Measurements from ENCODE around the gene ELK4.
A peak's percentile ranks its signal among the peaks of the same experiment; 100 is the strongest.

The ELK4 gene

GRCh38 chr1:205631768-205632668 lies at the start of gene ELK4:
ELK4 (minus strand) TSS chr1:205632011; CDS start chr1:205623882, 8,129 bp downstream.
- no peaks in the 10 kb centered on the region for H3K9me3 ChIP-seq (ENCODE audit: control insufficient read depth in 2 of 2, low read length in 2 of 2)

GRCh38 chr1:205681364-205681763 lies 49.6 kb upstream of the ELK4 start:
- no peaks in the 10 kb centered on the region for H3K9me3 ChIP-seq (ENCODE audit: control insufficient read depth in 2 of 2, low read length in 2 of 2)
- H3K27me3 ChIP-seq (ENCODE audit: control insufficient read depth in 2 of 2, insufficient read depth in 2 of 2, low read length in 2 of 2): no peaks in the 10 kb centered on the region
- no peak overlapping the region for H3K27ac ChIP-seq (ENCODE audit: low read depth in 2 of 2, low read length in 2 of 2)
- H3K4me1 ChIP-seq (ENCODE audit: control insufficient read depth in 2 of 2, insufficient read depth in 2 of 2, low read length in 2 of 2): peaks cover 21 to 23% of the 10 kb centered on the region in 2 donors
- no peaks in the 10 kb centered on the region for H3K36me3 ChIP-seq (ENCODE audit: control insufficient read depth in 2 of 2, insufficient read depth in 2 of 2, low read length in 2 of 2)
- no peak overlapping the region for H3K9ac ChIP-seq (ENCODE audit: low read depth in 1 of 2, low read length in 2 of 2)
- H3K4me3 ChIP-seq (ENCODE audit: low read length in 2 of 2): no peak overlapping the region

More at GRCh38 chr1:205631768-205632668, at the start of gene ELK4:
- Histone ChIP-seq H3K36me3 (ENCODE audit: control insufficient read depth in 2 of 2, insufficient read depth in 2 of 2, low read length in 2 of 2) (peaks cover 0 to 6% of the 10 kb centered on the region in 2 donors), H3K4me3 (ENCODE audit: low read length in 2 of 2) (peak within 1 kb of the TSS; percentile 84 to 89), H3K27ac (ENCODE audit: low read depth in 2 of 2, low read length in 2 of 2) (peak within 1 kb of the TSS; percentile 95 to 97), H3K27me3 (ENCODE audit: control insufficient read depth in 2 of 2, insufficient read depth in 2 of 2, low read length in 2 of 2) (no peaks in the 10 kb centered on the region), H3K9ac (ENCODE audit: low read depth in 1 of 2, low read length in 2 of 2) (peak within 1 kb of the TSS; percentile 89 to 91), H3K4me1 (ENCODE audit: control insufficient read depth in 2 of 2, insufficient read depth in 2 of 2, low read length in 2 of 2) (peaks cover 16 to 18% of the 10 kb centered on the region in 2 donors)

- Histone ChIP-seq H3K4me3 (ENCODE audit: low read length in 2 of 2) (peak within 1 kb of the TSS; percentile 75 to 76), H3K9ac (ENCODE audit: low read depth in 1 of 2, low read length in 2 of 2) (peak within 1 kb of the TSS; percentile 75 to 79), H3K9me3 (ENCODE audit: control insufficient read depth in 2 of 2, low read length in 2 of 2) (no peaks in the 10 kb centered on the region), H3K4me1 (ENCODE audit: control insufficient read depth in 2 of 2, insufficient read depth in 2 of 2, low read length in 2 of 2) (peaks cover 32 to 34% of the 10 kb centered on the region in 2 donors), H3K27ac (ENCODE audit: low read depth in 2 of 2, low read length in 2 of 2) (peak within 1 kb of the TSS; percentile 78 to 85), H3K36me3 (ENCODE audit: control insufficient read depth in 2 of 2, insufficient read depth in 2 of 2, low read length in 2 of 2) (no peaks in the 10 kb centered on the region), H3K27me3 (ENCODE audit: control insufficient read depth in 2 of 2, insufficient read depth in 2 of 2, low read length in 2 of 2) (no peaks in the 10 kb centered on the region)
These were observed 48.5 kb upstream of the ELK4 start, which contains the start of gene SLC45A3 for GRCh38 chr1:205680073-205680851. SLC45A3 (minus strand) TSS chr1:205680509; CDS start chr1:205664656, 15,853 bp downstream.

GRCh38 chr1:205678286-205679111 lies 46.7 kb upstream of the ELK4 start:
- Histone ChIP-seq H3K4me1 (ENCODE audit: control insufficient read depth in 2 of 2, insufficient read depth in 2 of 2, low read length in 2 of 2) (peaks cover 39 to 42% of the 10 kb centered on the region in 2 donors), H3K9me3 (ENCODE audit: control insufficient read depth in 2 of 2, low read length in 2 of 2) (no peaks in the 10 kb centered on the region), H3K36me3 (ENCODE audit: control insufficient read depth in 2 of 2, insufficient read depth in 2 of 2, low read length in 2 of 2) (no peaks in the 10 kb centered on the region), H3K4me3 (ENCODE audit: low read length in 2 of 2) (peak overlapping the region; percentile 75 to 76), H3K27ac (ENCODE audit: low read depth in 2 of 2, low read length in 2 of 2) (peak overlapping the region; percentile 78 to 90), H3K27me3 (ENCODE audit: control insufficient read depth in 2 of 2, insufficient read depth in 2 of 2, low read length in 2 of 2) (no peaks in the 10 kb centered on the region), H3K9ac (ENCODE audit: low read depth in 1 of 2, low read length in 2 of 2) (peak overlapping the region; percentile 75 to 79)

GRCh38 chr1:205677167-205677566 lies 45.4 kb upstream of the ELK4 start:
- peak overlapping the region in 1 of 2 donors; percentile 2 for H3K4me3 ChIP-seq (ENCODE audit: low read length in 2 of 2)
- H3K4me1 ChIP-seq (ENCODE audit: control insufficient read depth in 2 of 2, insufficient read depth in 2 of 2, low read length in 2 of 2): peaks cover 51 to 55% of the 10 kb centered on the region in 2 donors
- no peaks in the 10 kb centered on the region for H3K36me3 ChIP-seq (ENCODE audit: control insufficient read depth in 2 of 2, insufficient read depth in 2 of 2, low read length in 2 of 2)
- no peaks in the 10 kb centered on the region for H3K9me3 ChIP-seq (ENCODE audit: control insufficient read depth in 2 of 2, low read length in 2 of 2)
- peak overlapping the region in 1 of 2 donors; percentile 16 for H3K9ac ChIP-seq (ENCODE audit: low read depth in 1 of 2, low read length in 2 of 2)
- H3K27me3 ChIP-seq (ENCODE audit: control insufficient read depth in 2 of 2, insufficient read depth in 2 of 2, low read length in 2 of 2): no peaks in the 10 kb centered on the region
- H3K27ac ChIP-seq (ENCODE audit: low read depth in 2 of 2, low read length in 2 of 2): peak overlapping the region; percentile 88 to 90

- Histone ChIP-seq H3K4me1 (ENCODE audit: control insufficient read depth in 2 of 2, insufficient read depth in 2 of 2, low read length in 2 of 2) (peaks cover 57 to 59% of the 10 kb centered on the region in 2 donors), H3K9me3 (ENCODE audit: control insufficient read depth in 2 of 2, low read length in 2 of 2) (no peaks in the 10 kb centered on the region), H3K4me3 (ENCODE audit: low read length in 2 of 2) (no peak overlapping the region), H3K9ac (ENCODE audit: low read depth in 1 of 2, low read length in 2 of 2) (peak overlapping the region; percentile 8 to 13), H3K36me3 (ENCODE audit: control insufficient read depth in 2 of 2, insufficient read depth in 2 of 2, low read length in 2 of 2) (no peaks in the 10 kb centered on the region), H3K27me3 (ENCODE audit: control insufficient read depth in 2 of 2, insufficient read depth in 2 of 2, low read length in 2 of 2) (no peaks in the 10 kb centered on the region), H3K27ac (ENCODE audit: low read depth in 2 of 2, low read length in 2 of 2) (peak overlapping the region; percentile 88 to 90)
These were observed 44.8 kb upstream of the ELK4 start for GRCh38 chr1:205676597-205676996.

GRCh38 chr1:205676002-205676401 lies 44.2 kb upstream of the ELK4 start:
- Histone ChIP-seq H3K9me3 (ENCODE audit: control insufficient read depth in 2 of 2, low read length in 2 of 2) (no peaks in the 10 kb centered on the region), H3K9ac (ENCODE audit: low read depth in 1 of 2, low read length in 2 of 2) (peak overlapping the region; percentile 47 to 66), H3K27me3 (ENCODE audit: control insufficient read depth in 2 of 2, insufficient read depth in 2 of 2, low read length in 2 of 2) (no peaks in the 10 kb centered on the region), H3K4me3 (ENCODE audit: low read length in 2 of 2) (peak overlapping the region; percentile 13 to 37), H3K36me3 (ENCODE audit: control insufficient read depth in 2 of 2, insufficient read depth in 2 of 2, low read length in 2 of 2) (no peaks in the 10 kb centered on the region), H3K27ac (ENCODE audit: low read depth in 2 of 2, low read length in 2 of 2) (peak overlapping the region; percentile 88 to 90), H3K4me1 (ENCODE audit: control insufficient read depth in 2 of 2, insufficient read depth in 2 of 2, low read length in 2 of 2) (peaks cover 59 to 60% of the 10 kb centered on the region in 2 donors)

GRCh38 chr1:205675247-205675646 lies 43.4 kb upstream of the ELK4 start:
- H3K36me3 ChIP-seq (ENCODE audit: control insufficient read depth in 2 of 2, insufficient read depth in 2 of 2, low read length in 2 of 2): no peaks in the 10 kb centered on the region
- H3K27ac ChIP-seq (ENCODE audit: low read depth in 2 of 2, low read length in 2 of 2): peak overlapping the region; percentile 88 to 90
- peak overlapping the region; percentile 47 to 66 for H3K9ac ChIP-seq (ENCODE audit: low read depth in 1 of 2, low read length in 2 of 2)
- H3K4me3 ChIP-seq (ENCODE audit: low read length in 2 of 2): peak overlapping the region; percentile 13 to 37
- no peaks in the 10 kb centered on the region for H3K9me3 ChIP-seq (ENCODE audit: control insufficient read depth in 2 of 2, low read length in 2 of 2)
- peaks cover 60 to 61% of the 10 kb centered on the region in 2 donors for H3K4me1 ChIP-seq (ENCODE audit: control insufficient read depth in 2 of 2, insufficient read depth in 2 of 2, low read length in 2 of 2)
- H3K27me3 ChIP-seq (ENCODE audit: control insufficient read depth in 2 of 2, insufficient read depth in 2 of 2, low read length in 2 of 2): no peaks in the 10 kb centered on the region

- H3K9ac ChIP-seq (ENCODE audit: low read depth in 1 of 2, low read length in 2 of 2): no peak overlapping the region
- peaks cover 67 to 73% of the 10 kb centered on the region in 2 donors for H3K4me1 ChIP-seq (ENCODE audit: control insufficient read depth in 2 of 2, insufficient read depth in 2 of 2, low read length in 2 of 2)
- no peaks in the 10 kb centered on the region for H3K27me3 ChIP-seq (ENCODE audit: control insufficient read depth in 2 of 2, insufficient read depth in 2 of 2, low read length in 2 of 2)
- no peaks in the 10 kb centered on the region for H3K36me3 ChIP-seq (ENCODE audit: control insufficient read depth in 2 of 2, insufficient read depth in 2 of 2, low read length in 2 of 2)
- no peaks in the 10 kb centered on the region for H3K9me3 ChIP-seq (ENCODE audit: control insufficient read depth in 2 of 2, low read length in 2 of 2)
- H3K27ac ChIP-seq (ENCODE audit: low read depth in 2 of 2, low read length in 2 of 2): peak overlapping the region; percentile 56 to 59
- H3K4me3 ChIP-seq (ENCODE audit: low read length in 2 of 2): no peak overlapping the region
These were observed 41.2 kb upstream of the ELK4 start for GRCh38 chr1:205672970-205673369.
